SJCRH30 (cell line): Measurements from ENCODE around the gene LRRC70. TPM values are rescaled to one million over a fixed set of nuclear protein-coding genes. Genes with fewer than 3 reads are reported as not detected.

ENCODE experiments used
- DNase-seq, 2 experiments: peaks; one replicate each; pipeline ENCODE4 v3.0.0-alpha.2; 2015 to 2020
- H3K27ac ChIP-seq: fragments of 250-450 bp; sonication (Bioruptor Pico); 2 replicates; pipeline ENCODE4 v1.5.1; 2020; ENCODE audit warnings: mild to moderate bottlenecking, moderate library complexity
- H3K27me3 ChIP-seq: fragments of 250-450 bp; sonication (Bioruptor Pico); 2 replicates; pipeline ENCODE4 v1.5.1; 2020; ENCODE audit warnings: mild to moderate bottlenecking, moderate library complexity
- H3K36me3 ChIP-seq: fragments of 250-450 bp; sonication (Bioruptor Pico); 2 replicates; pipeline ENCODE4 v1.5.1; 2020; ENCODE audit warnings: mild to moderate bottlenecking, moderate library complexity
- H3K4me1 ChIP-seq: fragments of 250-450 bp; sonication (Bioruptor Pico); 2 replicates; pipeline ENCODE4 v1.5.1; 2020; ENCODE audit warnings: mild to moderate bottlenecking, moderate library complexity
- H3K4me3 ChIP-seq: fragments of 250-450 bp; sonication (Bioruptor Pico); 2 replicates; pipeline ENCODE4 v1.5.1; 2020; ENCODE audit warnings: mild to moderate bottlenecking, moderate library complexity
- H3K9me3 ChIP-seq: fragments of 250-450 bp; sonication (Bioruptor Pico); replicated peaks from 2 replicates; pipeline ENCODE4 v1.5.1; 2020; ENCODE audit warnings: mild to moderate bottlenecking, moderate library complexity
- total RNA-seq: library from RNA; depleted of rRNA; stranded (reverse); fragments of >200 nt; shearing (Covaris generic); gene quantifications from 2 replicates; pipeline ENCODE4 v1.2.3, GENCODE V29; 2014; rRNA removed

The LRRC70 gene
- 0.68 and 0.81 TPM in 2 replicates for total RNA-seq

- no peaks in the 10 kb centered on the region for H3K27me3 ChIP-seq
- H3K36me3 ChIP-seq: peaks cover 11% of the 10 kb centered on the region
- no peak within 1 kb of the TSS for H3K27ac ChIP-seq
- no peaks in the 10 kb centered on the region for H3K4me1 ChIP-seq
- H3K9me3 ChIP-seq: no peaks in the 10 kb centered on the region
- DNase-seq: peak in 1 of 2 experiments; percentile 4
- H3K4me3 ChIP-seq: no peak within 1 kb of the TSS
Observed at GRCh38 chr5:62578540-62578939, at the start of gene LRRC70. TSS of gene LRRC70 (plus strand) at chr5:62578819. CDS start at chr5:62579439, 620 bp downstream.

- no peak for DNase-seq
- Histone ChIP-seq H3K27ac (no peak overlapping the region), H3K9me3 (no peaks in the 10 kb centered on the region), H3K4me1 (no peaks in the 10 kb centered on the region), H3K27me3 (no peaks in the 10 kb centered on the region), H3K4me3 (no peak overlapping the region), H3K36me3 (peaks cover 19% of the 10 kb centered on the region)
Observed at GRCh38 chr5:62533597-62533996, 45.0 kb upstream of the LRRC70 start.

- DNase-seq: no peak
- Histone ChIP-seq H3K27ac (no peak overlapping the region), H3K4me3 (no peak overlapping the region), H3K4me1 (no peaks in the 10 kb centered on the region), H3K36me3 (peaks cover 26% of the 10 kb centered on the region), H3K27me3 (no peaks in the 10 kb centered on the region), H3K9me3 (no peaks in the 10 kb centered on the region)
Observed at GRCh38 chr5:62534461-62535236, 44.0 kb upstream of the LRRC70 start.

GRCh38 chr5:62536232-62536631 lies 42.4 kb upstream of the LRRC70 start:
- H3K27ac ChIP-seq: no peak overlapping the region
- no peaks in the 10 kb centered on the region for H3K4me1 ChIP-seq
- peaks cover 20% of the 10 kb centered on the region for H3K36me3 ChIP-seq

GRCh38 chr5:62536783-62537182 lies 41.8 kb upstream of the LRRC70 start:
- no peak overlapping the region for H3K4me3 ChIP-seq
- DNase-seq: no peak
- no peak overlapping the region for H3K27ac ChIP-seq
- no peaks in the 10 kb centered on the region for H3K9me3 ChIP-seq
- peaks cover 19% of the 10 kb centered on the region for H3K36me3 ChIP-seq
- no peaks in the 10 kb centered on the region for H3K27me3 ChIP-seq
- no peaks in the 10 kb centered on the region for H3K4me1 ChIP-seq

More at GRCh38 chr5:62536232-62536631, 42.4 kb upstream of the LRRC70 start:
- no peak for DNase-seq
- H3K9me3 ChIP-seq: no peaks in the 10 kb centered on the region
- no peaks in the 10 kb centered on the region for H3K27me3 ChIP-seq
- H3K4me3 ChIP-seq: no peak overlapping the region

GRCh38 chr5:62538017-62538942 lies 40.3 kb upstream of the LRRC70 start:
- no peak overlapping the region for H3K4me3 ChIP-seq
- H3K4me1 ChIP-seq: no peaks in the 10 kb centered on the region
- no peak overlapping the region for H3K27ac ChIP-seq
- DNase-seq: no peak
- no peaks in the 10 kb centered on the region for H3K27me3 ChIP-seq
- H3K36me3 ChIP-seq: peaks cover 25% of the 10 kb centered on the region
- no peaks in the 10 kb centered on the region for H3K9me3 ChIP-seq

GRCh38 chr5:62542720-62543119 lies 35.9 kb upstream of the LRRC70 start:
- Histone ChIP-seq H3K9me3 (no peaks in the 10 kb centered on the region), H3K27me3 (no peaks in the 10 kb centered on the region), H3K36me3 (peaks cover 32% of the 10 kb centered on the region), H3K4me1 (no peaks in the 10 kb centered on the region), H3K27ac (no peak overlapping the region), H3K4me3 (no peak overlapping the region)
- DNase-seq: no peak

GRCh38 chr5:62547945-62548630 lies 30.5 kb upstream of the LRRC70 start:
- no peak for DNase-seq
- H3K36me3 ChIP-seq: peaks cover 25% of the 10 kb centered on the region

GRCh38 chr5:62550103-62550502 lies 28.5 kb upstream of the LRRC70 start:
- DNase-seq: no peak
- H3K27ac ChIP-seq: no peak overlapping the region
- no peaks in the 10 kb centered on the region for H3K9me3 ChIP-seq
- H3K4me1 ChIP-seq: no peaks in the 10 kb centered on the region
- no peaks in the 10 kb centered on the region for H3K27me3 ChIP-seq
- peaks cover 22% of the 10 kb centered on the region for H3K36me3 ChIP-seq
- no peak overlapping the region for H3K4me3 ChIP-seq

More at GRCh38 chr5:62547945-62548630, 30.5 kb upstream of the LRRC70 start:
- Histone ChIP-seq H3K4me1 (no peaks in the 10 kb centered on the region), H3K27ac (no peak overlapping the region), H3K4me3 (no peak overlapping the region), H3K27me3 (no peaks in the 10 kb centered on the region), H3K9me3 (no peaks in the 10 kb centered on the region)

GRCh38 chr5:62555930-62556329 lies 22.7 kb upstream of the LRRC70 start:
- Histone ChIP-seq H3K9me3 (no peaks in the 10 kb centered on the region), H3K27me3 (no peaks in the 10 kb centered on the region), H3K36me3 (peaks cover 30% of the 10 kb centered on the region), H3K4me3 (no peak overlapping the region), H3K27ac (no peak overlapping the region), H3K4me1 (no peaks in the 10 kb centered on the region)
- DNase-seq: no peak

- H3K27ac ChIP-seq: no peak overlapping the region
Observed at GRCh38 chr5:62558941-62559340, 19.7 kb upstream of the LRRC70 start.

GRCh38 chr5:62560786-62561185 lies 17.8 kb upstream of the LRRC70 start:
- Histone ChIP-seq H3K36me3 (peaks cover 25% of the 10 kb centered on the region), H3K4me3 (no peak overlapping the region), H3K27ac (no peak overlapping the region), H3K9me3 (no peaks in the 10 kb centered on the region), H3K4me1 (no peaks in the 10 kb centered on the region), H3K27me3 (no peaks in the 10 kb centered on the region)
- no peak for DNase-seq

More at GRCh38 chr5:62558941-62559340, 19.7 kb upstream of the LRRC70 start:
- no peaks in the 10 kb centered on the region for H3K27me3 ChIP-seq
- no peak for DNase-seq
- no peaks in the 10 kb centered on the region for H3K9me3 ChIP-seq
- H3K36me3 ChIP-seq: peaks cover 23% of the 10 kb centered on the region
- H3K4me3 ChIP-seq: no peak overlapping the region
- H3K4me1 ChIP-seq: no peaks in the 10 kb centered on the region

GRCh38 chr5:62561896-62562295 lies 16.7 kb upstream of the LRRC70 start:
- DNase-seq: no peak
- no peaks in the 10 kb centered on the region for H3K4me1 ChIP-seq
- no peaks in the 10 kb centered on the region for H3K9me3 ChIP-seq
- H3K36me3 ChIP-seq: peaks cover 25% of the 10 kb centered on the region
- no peak overlapping the region for H3K4me3 ChIP-seq
- no peak overlapping the region for H3K27ac ChIP-seq
- H3K27me3 ChIP-seq: no peaks in the 10 kb centered on the region

GRCh38 chr5:62562867-62563266 lies 15.8 kb upstream of the LRRC70 start:
- Histone ChIP-seq H3K4me3 (no peak overlapping the region), H3K36me3 (peaks cover 28% of the 10 kb centered on the region), H3K27ac (no peak overlapping the region), H3K4me1 (no peaks in the 10 kb centered on the region), H3K27me3 (no peaks in the 10 kb centered on the region), H3K9me3 (no peaks in the 10 kb centered on the region)
- DNase-seq: no peak
